ENCODE data around the gene SPATA21.

DNA sequence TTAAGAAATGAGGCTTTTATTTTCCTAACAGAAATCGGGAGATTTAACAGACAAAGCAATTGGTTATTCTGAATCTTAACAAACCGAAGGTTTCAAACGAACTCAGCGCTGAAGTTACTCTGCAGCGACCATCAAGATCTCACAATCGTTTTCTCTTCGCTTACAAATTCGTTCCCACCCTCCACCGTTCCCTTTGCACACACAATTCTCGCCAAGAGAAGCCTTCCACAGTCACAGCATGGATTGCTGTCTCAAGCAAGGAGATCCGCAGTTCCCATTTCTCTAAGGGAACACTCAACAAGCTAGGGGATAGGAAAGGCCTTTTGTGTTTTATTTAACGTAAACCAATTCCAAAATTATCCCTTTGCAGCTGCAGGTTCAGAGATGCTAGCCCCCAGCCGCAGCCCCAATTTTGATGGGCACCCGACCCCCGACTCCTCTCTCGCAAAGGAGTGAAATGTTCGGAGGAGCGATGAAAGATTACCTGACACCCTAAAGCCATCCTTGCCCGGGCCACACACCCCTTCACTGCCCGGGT is 85.7 kb downstream of the SPATA21 start:
- TF ChIP-seq FOXP2 (optimal IDR thresholded peaks at IDR 0.05; ENCODE audit: control extremely low read depth, extremely low read length, insufficient read depth): no peak
- no peak for TF ChIP-seq EZH2 (IDR thresholded peaks at IDR 0.05)
- TF ChIP-seq POLR2AphosphoS5 (IDR thresholded peaks at IDR 0.05; ENCODE audit: borderline replicate concordance, low read depth, low read length): no peak
